NCI-H2196 treated with DMSO at 0.1 percent for 48 hours (cell line): Measurements from ENCODE around the gene OR4K15.
"Not testable (repeated sequence)": the region's sequence is repeated elsewhere in the genome, so short reads cannot be mapped to it uniquely, and the experiment has no call there.

Experiments used
- DNase-seq: peaks from one replicate; lab custom pipeline; 2025; ENCODE audit not compliant: unreplicated experiment; lab: John Stamatoyannopoulos, UW

Gene OR4K15

DNA sequence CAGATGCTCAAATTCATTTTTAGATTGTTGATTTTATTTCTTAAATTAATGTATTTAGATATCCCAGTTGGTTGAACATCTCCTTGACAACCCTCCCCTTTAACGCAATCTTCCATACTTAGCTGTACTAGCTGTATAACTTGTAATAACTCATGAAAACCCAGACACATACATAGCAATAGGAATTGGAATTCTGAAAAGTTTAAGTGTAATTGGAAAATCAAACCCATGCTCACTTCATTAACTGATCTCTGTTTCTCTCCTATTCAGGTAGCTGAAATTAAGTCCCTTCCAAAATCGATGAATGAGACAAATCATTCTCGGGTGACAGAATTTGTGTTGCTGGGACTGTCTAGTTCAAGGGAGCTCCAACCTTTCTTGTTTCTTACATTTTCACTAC lies at the start of gene OR4K15:
Gene OR4K15, plus strand, starts transcription at position 301 of the 400 bp plus-strand sequence. Its CDS starts 0 bp downstream, at position 301.
- DNase-seq: no peak

DNA sequence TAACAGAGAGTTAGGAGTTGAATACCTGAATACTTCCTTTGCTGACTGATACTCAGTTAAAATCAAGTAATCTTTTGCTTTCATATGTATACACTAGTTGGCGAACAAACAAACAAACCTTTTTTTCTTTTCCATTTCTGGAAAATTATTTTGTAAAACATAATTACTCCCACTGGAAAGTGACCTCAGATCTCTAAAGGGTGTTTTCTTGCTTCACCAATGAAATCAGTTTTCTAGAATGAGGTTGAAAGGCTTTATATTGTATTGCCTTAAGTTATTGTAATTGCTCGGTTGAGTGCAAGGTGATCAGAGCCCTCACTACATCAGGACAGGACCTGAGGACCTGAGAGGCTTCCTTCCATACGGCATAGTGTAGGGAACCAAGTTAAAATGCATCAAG lies 44.8 kb upstream of the OR4K15 start, which contains the start of gene OR4K1:
Gene OR4K1, plus strand, starts transcription at position 301 of the 400 bp plus-strand sequence. CDS start 4,750 bp downstream, outside the sequence.
- DNase-seq: no peak

GRCh38 chr14:19941668-19942067 lies 33.7 kb upstream of the OR4K15 start:
- no peak for DNase-seq

GRCh38 chr14:19947413-19948090 lies 27.8 kb upstream of the OR4K15 start:
- DNase-seq: no peak

GRCh38 chr14:19949218-19949617 lies 26.2 kb upstream of the OR4K15 start:
- DNase-seq: no peak

DNA sequence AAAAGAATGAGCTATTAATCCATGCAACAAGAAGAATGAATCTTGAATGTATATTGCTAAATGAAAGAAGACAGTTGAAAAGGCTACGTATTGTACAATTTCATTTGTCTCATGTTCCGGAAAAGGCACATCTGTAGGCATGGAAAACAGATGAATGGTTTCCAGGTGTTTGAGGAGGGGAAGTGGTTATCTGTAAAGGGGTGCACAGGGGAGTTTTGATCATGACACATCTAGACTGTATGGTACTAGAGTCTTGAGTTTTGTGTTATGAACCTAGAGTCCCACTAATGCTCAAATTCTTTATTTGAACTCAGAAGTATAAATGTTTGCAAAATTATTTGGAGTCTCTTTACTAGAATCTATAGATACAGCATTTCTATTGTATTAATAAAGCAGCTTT lies 5.7 kb upstream of the OR4K15 start:
- DNase-seq: not testable (repeated sequence)

- no peak for DNase-seq
Observed at GRCh38 chr14:19974844-19975243, 547 bp upstream of the OR4K15 start.

- no peak for DNase-seq
Observed at GRCh38 chr14:19993438-19993837, 18.0 kb downstream of the OR4K15 start.

DNA sequence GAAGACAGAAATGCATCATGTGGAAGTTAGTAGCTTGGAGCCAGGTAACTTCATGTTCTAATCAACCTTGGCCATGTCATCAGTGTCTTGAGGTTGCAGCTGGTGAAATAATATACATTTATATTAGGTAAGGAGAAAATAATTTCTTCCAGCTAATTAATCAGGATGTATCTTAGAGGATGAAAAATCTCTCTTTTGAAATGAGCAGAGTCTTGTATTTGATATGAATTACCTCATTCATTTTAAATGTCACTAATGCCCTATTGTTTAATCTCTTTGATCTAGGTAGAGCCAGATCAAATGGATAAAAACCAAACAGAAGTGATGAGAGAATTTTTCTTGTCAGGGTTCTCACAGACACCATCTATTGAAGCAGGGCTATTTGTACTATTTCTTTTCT lies 26.5 kb downstream of the OR4K15 start, which contains the start of gene OR4Q2:
Gene OR4Q2, plus strand, starts transcription at position 301 of the 400 bp plus-strand sequence.
- no peak for DNase-seq

- no peak for DNase-seq
Observed at GRCh38 chr14:20002319-20002718, 26.9 kb downstream of the OR4K15 start.

GRCh38 chr14:20008156-20008555 lies 32.8 kb downstream of the OR4K15 start:
- no peak for DNase-seq

DNA sequence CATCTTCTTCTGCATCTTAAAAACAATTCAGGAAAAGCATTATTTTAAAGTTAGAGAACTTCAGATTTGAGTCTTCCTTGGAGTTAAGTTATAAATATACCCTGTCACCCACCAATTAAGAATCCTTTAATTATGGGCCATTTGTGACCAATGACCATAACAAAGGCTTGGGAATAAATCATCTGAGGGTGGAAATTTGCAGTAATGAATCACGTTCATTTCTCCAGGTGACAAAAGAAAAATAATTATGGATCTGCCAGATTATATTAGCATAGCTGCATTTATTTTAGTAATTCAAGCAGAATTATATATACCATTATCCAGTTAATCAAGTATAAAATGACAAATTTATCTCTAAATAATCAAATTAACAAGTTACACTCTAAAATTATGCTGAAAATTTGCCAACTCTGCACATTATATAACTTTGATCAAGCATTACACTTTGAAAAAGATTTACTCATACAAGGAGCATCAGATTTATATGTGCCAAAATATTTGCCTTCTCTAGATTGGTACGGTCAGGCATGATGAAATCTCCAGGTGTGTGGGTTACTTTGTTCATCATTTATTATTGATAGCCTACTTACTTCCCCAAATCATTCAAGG lies 44.0 kb downstream of the OR4K15 start, which contains the start of gene OR4K14:
Gene OR4K14, minus strand, starts transcription at position 51 of the 609 bp plus-strand sequence. CDS start 4,114 bp downstream, outside the sequence.
- no peak for DNase-seq
